Uterus (tissue), 4 donors: ENCODE results near the gene SLC35F3. TPM values are rescaled to one million over a fixed set of nuclear protein-coding genes. Genes with fewer than 3 reads are reported as not detected.
"Not testable (repeated sequence)": the region's sequence is repeated elsewhere in the genome, so short reads cannot be mapped to it uniquely, and the experiment has no call there.

Experiments used
- DNase-seq, 2 donors: peaks; one replicate each; pipeline ENCODE4 v3.0.0-alpha.2; 2019 to 2020
- H3K27ac ChIP-seq, 2 donors: fragments of 200-600 bp; sonication (generic); 1 replicate in 1 of 2; 2 replicates in 1 of 2; pipeline ENCODE4 v1.5.1; 2016 to 2018
- H3K27me3 ChIP-seq, 2 donors: fragments of 200-600 bp; sonication (generic); one replicate each; pipeline ENCODE4 v1.5.1; 2018 to 2019; ENCODE audit warnings: control low read depth in 1 of 2
- H3K36me3 ChIP-seq, 2 donors: fragments of 200-600 bp; sonication (generic); one replicate each; pipeline ENCODE4 v1.5.1; 2019; ENCODE audit warnings: control low read depth in 1 of 2
- H3K4me1 ChIP-seq, 2 donors: fragments of 200-600 bp; sonication (generic); one replicate each; pipeline ENCODE4 v1.5.1; 2018 to 2019; ENCODE audit warnings: control low read depth in 1 of 2
- H3K4me3 ChIP-seq, 2 donors: fragments of 200-600 bp; sonication (generic); 1 replicate in 1 of 2; 2 replicates in 1 of 2; pipeline ENCODE4 v1.5.1; 2018 to 2019; ENCODE audit warnings: mild to moderate bottlenecking in 1 of 2
- H3K9me3 ChIP-seq, 2 donors: fragments of 200-600 bp; sonication (generic); one replicate each; pipeline ENCODE4 v1.5.1; 2019; ENCODE audit warnings: control low read depth in 1 of 2
- CTCF ChIP-seq, 4 experiments: fragments of 200-600 bp in 2 of 4; fragments of 450-650 bp in 2 of 4; sonication (generic) in 2 of 4; IDR thresholded peaks; one replicate each; pipeline ENCODE4 v1.5.1; 2016 to 2019; ENCODE audit warnings: antibody characterized with exemption in 4 of 4, mild to moderate bottlenecking in 2 of 4, moderate library complexity in 1 of 4
- POLR2A ChIP-seq, 2 donors: fragments of 450-650 bp; IDR thresholded peaks; one replicate each; pipeline ENCODE4 v1.6.1; 2016; ENCODE audit warnings: antibody characterized with exemption in 2 of 2, mild to moderate bottlenecking in 1 of 2, moderate library complexity in 1 of 2
- intact Hi-C: fragments of 100-400 bp; cut with DNase I; formaldehyde crosslinking; loops from one replicate; pipeline ENCODE4 v1.15.1; 2023; ENCODE audit warnings: low total_unique reads
- total RNA-seq, 4 donors: library from RNA; depleted of rRNA in 3 of 4; stranded (reverse); fragments of >200 nt in 3 of 4; gene quantifications; one replicate each; pipeline versions ENCODE4 v1.1.0 to v1.2.4, GENCODE V29; 2014 to 2023
- donor health status: DM: yes; HTN: yes; CAD: no.

SLC35F3 gene
- total RNA-seq, 4 donors from 2014 or later = 0.24 to 0.62 (median 0.26) TPM; not detected in 1

GRCh38 chr1:234206651-234207284 lies 302.3 kb downstream of the SLC35F3 start:
- H3K4me3 ChIP-seq = no peak overlapping the region
- H3K4me1 ChIP-seq = no peaks in the 10 kb centered on the region
- no peak for TF ChIP-seq CTCF (IDR thresholded peaks at IDR 0.05)
- TF ChIP-seq POLR2A (IDR thresholded peaks at IDR 0.05) = no peak
- no peaks in the 10 kb centered on the region for H3K9me3 ChIP-seq
- peak in 1 of 2 donors; percentile 19 for DNase-seq
- intact Hi-C loops = no loop called here
- H3K36me3 ChIP-seq = no peaks in the 10 kb centered on the region
- no peak overlapping the region for H3K27ac ChIP-seq
- no peaks in the 10 kb centered on the region for H3K27me3 ChIP-seq

DNA sequence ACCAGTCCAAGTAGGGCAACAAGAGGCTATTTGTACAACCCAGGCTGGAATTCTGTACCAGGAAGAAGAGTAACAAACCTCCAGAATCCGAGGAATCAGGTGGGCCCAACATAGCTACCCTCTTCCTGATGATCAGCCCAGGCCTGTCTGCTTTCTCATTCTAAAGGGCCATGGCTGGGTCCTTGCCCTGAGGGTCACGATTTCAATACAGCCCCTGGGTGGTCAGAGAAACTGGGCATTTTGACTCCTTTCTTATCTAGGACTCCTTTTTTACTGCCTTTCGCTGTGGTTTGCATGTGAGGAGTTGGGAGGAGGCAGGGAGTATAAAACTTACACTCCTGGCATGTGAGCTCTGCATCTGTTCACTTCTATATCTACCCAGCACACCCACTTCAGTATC lies 303.9 kb downstream of the SLC35F3 start:
- Histone ChIP-seq H3K36me3 (no peaks in the 10 kb centered on the region), H3K4me1 (no peaks in the 10 kb centered on the region), H3K4me3 (no peak overlapping the region), H3K27ac (no peak overlapping the region), H3K9me3 (no peaks in the 10 kb centered on the region), H3K27me3 (no peaks in the 10 kb centered on the region)
- intact Hi-C loops = no loop called here
- no peak for DNase-seq
- TF ChIP-seq POLR2A (IDR thresholded peaks at IDR 0.05) = no peak
- TF ChIP-seq CTCF (IDR thresholded peaks at IDR 0.05) = no peak

- no peak for TF ChIP-seq POLR2A (IDR thresholded peaks at IDR 0.05)
- TF ChIP-seq CTCF (IDR thresholded peaks at IDR 0.05) = no peak
- Histone ChIP-seq H3K27me3 (no peaks in the 10 kb centered on the region), H3K9me3 (no peaks in the 10 kb centered on the region), H3K4me1 (no peaks in the 10 kb centered on the region), H3K4me3 (no peak overlapping the region), H3K36me3 (no peaks in the 10 kb centered on the region), H3K27ac (no peak overlapping the region)
- intact Hi-C loops = no loop called here
- no peak for DNase-seq
These were observed 304.3 kb downstream of the SLC35F3 start for GRCh38 chr1:234208791-234209190.

DNA sequence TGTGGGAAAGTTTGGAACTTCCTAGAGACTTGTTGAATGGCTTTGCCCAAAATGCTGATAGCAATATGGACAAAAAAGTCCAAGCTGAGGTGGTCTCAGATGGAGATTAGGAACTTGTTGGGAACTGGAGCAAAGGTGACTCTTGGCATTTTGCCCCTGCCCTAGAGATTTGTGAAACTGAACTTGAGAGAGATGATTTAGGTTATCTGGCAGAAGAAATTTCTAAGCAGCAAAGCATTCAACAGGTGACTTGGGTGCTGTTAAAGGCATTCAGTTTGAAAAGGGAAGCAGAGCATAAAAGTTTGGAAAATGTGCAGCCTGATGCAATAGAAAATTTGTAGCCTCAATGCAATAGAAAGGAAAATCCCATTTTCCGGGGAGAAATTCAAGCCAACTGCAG lies 306.0 kb downstream of the SLC35F3 start:
- DNase-seq, intact Hi-C loops, H3K27me3 ChIP-seq, H3K9me3 ChIP-seq, H3K36me3 ChIP-seq, H3K4me3 ChIP-seq, H3K27ac ChIP-seq: not testable (repeated sequence)
- H3K4me1 ChIP-seq = peaks cover 0 to 10% of the 10 kb centered on the region in 2 donors

DNA sequence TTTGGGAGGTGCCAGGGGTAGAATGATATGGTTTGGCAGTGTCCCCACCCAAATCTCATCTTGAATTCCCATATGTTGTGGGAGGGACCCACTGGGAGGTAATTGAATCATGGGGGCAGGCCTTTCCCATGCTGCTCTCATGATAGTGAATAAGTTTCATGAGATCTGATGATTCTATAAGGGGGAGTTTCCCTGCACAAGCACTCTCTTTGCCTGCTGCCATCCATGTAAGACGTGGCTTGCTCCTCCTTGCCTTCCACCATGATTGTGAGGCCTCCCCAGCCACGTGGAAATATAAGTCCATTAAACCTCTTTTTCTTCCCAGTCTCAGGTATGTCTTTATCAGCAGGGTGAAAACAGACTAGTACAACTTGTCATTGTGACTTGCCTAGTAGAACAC lies 307.4 kb downstream of the SLC35F3 start:
- H3K27ac ChIP-seq, H3K9me3 ChIP-seq, H3K36me3 ChIP-seq, H3K4me3 ChIP-seq, H3K27me3 ChIP-seq, intact Hi-C loops, DNase-seq: not testable (repeated sequence)
- peaks cover 0 to 10% of the 10 kb centered on the region in 2 donors for H3K4me1 ChIP-seq

DNA sequence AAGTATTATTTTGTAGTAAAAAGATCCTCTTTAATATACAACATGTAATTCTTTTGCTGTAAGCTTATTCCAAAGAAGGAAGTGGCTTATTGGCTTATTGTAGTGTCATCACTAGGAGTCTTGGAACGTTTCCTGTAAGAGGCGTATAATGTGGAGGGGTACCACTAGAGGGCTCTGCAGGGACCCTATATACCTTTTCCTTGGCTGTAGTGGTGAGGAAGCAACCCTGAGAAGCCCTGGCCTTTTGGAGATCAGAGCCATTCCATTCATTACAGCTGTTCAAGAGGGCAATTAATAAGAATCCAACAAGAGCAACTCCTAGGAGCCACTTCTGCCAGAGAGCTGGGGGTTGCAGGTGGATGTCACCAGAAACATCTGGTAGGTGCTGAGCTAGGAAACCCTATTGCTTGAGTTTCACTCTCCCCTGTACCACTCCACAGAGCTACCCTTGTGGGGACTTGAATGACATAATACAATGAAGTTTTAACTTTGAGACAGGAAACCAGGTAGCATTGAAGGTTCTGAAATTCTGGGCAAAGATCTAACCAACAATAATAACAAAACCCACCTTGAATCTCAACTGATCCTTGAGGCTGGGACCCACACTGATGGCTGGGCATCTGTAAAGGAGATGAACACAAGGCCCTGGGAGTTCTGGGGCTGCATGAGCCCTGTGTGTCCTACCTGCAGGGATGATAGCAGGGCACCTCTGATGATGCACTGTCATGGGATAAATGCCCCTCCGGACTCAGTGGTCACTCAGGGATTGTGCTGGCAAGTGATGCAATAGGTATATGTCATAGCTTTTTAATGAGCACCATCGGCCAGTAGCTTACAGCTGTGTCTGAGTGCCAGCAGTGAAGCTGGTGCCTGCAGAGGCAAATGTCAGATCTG lies 308.5 kb downstream of the SLC35F3 start:
- DNase-seq = no peak
- Histone ChIP-seq H3K27ac (no peak overlapping the region), H3K36me3 (no peaks in the 10 kb centered on the region), H3K4me1 (peaks cover 0 to 10% of the 10 kb centered on the region in 2 donors), H3K4me3 (no peak overlapping the region), H3K9me3 (no peaks in the 10 kb centered on the region), H3K27me3 (peaks cover 0 to 3% of the 10 kb centered on the region in 2 donors)
- no peak for TF ChIP-seq CTCF (IDR thresholded peaks at IDR 0.05)
- no peak for TF ChIP-seq POLR2A (IDR thresholded peaks at IDR 0.05)
- intact Hi-C loops = no loop called here
